HepG2 (cell line): Measurements from ENCODE around the gene WNT3A. TPM values are rescaled to one million over a fixed set of nuclear protein-coding genes. Genes with fewer than 3 reads are reported as not detected.
"Not testable (repeated sequence)": the region's sequence is repeated elsewhere in the genome, so short reads cannot be mapped to it uniquely, and the experiment has no call there.

Experiments used
- ATAC-seq: fragments of 200-7000 bp; cut with Tn5 transposase; 3 replicates; pipeline ENCODE4 v1.9.1; 2020; ENCODE audit warnings: mild to moderate bottlenecking, moderate library complexity
- BruUV-seq: library from RNA; stranded (reverse); fragments of 400-500 nt; replicated peaks from 2 replicates; lab custom pipeline; 2021; lab: Mats Ljungman, UMichigan
- CTCF ChIA-PET: fragments of 300-600 bp; formaldehyde crosslinking; extraction: SDS; loops from one replicate; lab custom pipeline; 2021; ENCODE audit warnings: low total read pairs, inconsistent platforms, low intra/inter-chr PET ratio; lab: Yijun Ruan, JAX
- POLR2A ChIA-PET: fragments of 350-600 bp; sonication (Branson Sonifier 250); formaldehyde crosslinking; loops from one replicate; lab custom pipeline; 2020; ENCODE audit warnings: antibody characterized with exemption, inconsistent platforms; lab: Yijun Ruan, JAX
- DNase-seq: peaks from one replicate; pipeline ENCODE4 v3.0.0-alpha.2; 2015; ENCODE audit warnings: low spot score
- FAIRE-seq: peaks from 3 replicates; lab custom pipeline; 2011; peaks lifted over from hg19 to GRCh38; lab: Jason Lieb, UNC
- H2AFZ ChIP-seq: one replicate; pipeline ENCODE4 v1.6.1; 2011; ENCODE audit warnings: low read length, inconsistent platforms
- H3K27ac ChIP-seq: fragments of 300-600 bp; 3 replicates; pipeline ENCODE4 v1.8.0; 2011; ENCODE audit warnings: mixed run types, mild to moderate bottlenecking, mixed read lengths, low read length, inconsistent platforms; ENCODE audit not compliant: insufficient read depth; ENCODE audit errors: extremely low read length
- H3K27me3 ChIP-seq, 2 experiments: fragments of 200-600 bp in 1 of 2; 2 replicates in 1 of 2; 3 replicates in 1 of 2; pipeline versions ENCODE4 v1.6.0 to v1.8.0; 2011; ENCODE audit warnings: low read length in 2 of 2, mild to moderate bottlenecking in 2 of 2, moderate library complexity in 2 of 2, inconsistent platforms in 1 of 2; ENCODE audit not compliant: insufficient read depth in 2 of 2, control insufficient read depth in 1 of 2
- H3K36me3 ChIP-seq, 2 experiments: fragments of 200-600 bp in 1 of 2; replicated peaks in 1 of 2; 2 replicates in 1 of 2; 3 replicates in 1 of 2; pipeline versions ENCODE4 v1.5.1 to v1.8.0; 2011; ENCODE audit warnings: low read length in 2 of 2, inconsistent platforms in 1 of 2; ENCODE audit not compliant: insufficient read depth in 2 of 2, control insufficient read depth in 1 of 2
- H3K4me1 ChIP-seq: 2 replicates; pipeline ENCODE4 v1.5.1; 2012; ENCODE audit warnings: low read length, inconsistent platforms; ENCODE audit not compliant: insufficient read depth
- H3K4me2 ChIP-seq: 2 replicates; pipeline ENCODE4 v1.6.0; 2011; ENCODE audit warnings: low read depth, low read length, inconsistent platforms
- H3K4me3 ChIP-seq, 3 experiments: fragments of 200-600 bp in 1 of 3; sonication (generic), shearing (Covaris generic) in 1 of 3; replicated peaks in 1 of 3; 2 replicates each; pipeline ENCODE4 v1.5.1; 2011 to 2016; ENCODE audit warnings: low read length in 3 of 3, inconsistent platforms in 2 of 3, low read depth in 2 of 3, mild to moderate bottlenecking in 2 of 3, control low read depth in 1 of 3, mixed read lengths in 1 of 3; ENCODE audit not compliant: insufficient read depth in 1 of 3
- H3K79me2 ChIP-seq: one replicate; pipeline ENCODE4 v1.6.1; 2011; ENCODE audit warnings: low read length, inconsistent platforms; ENCODE audit not compliant: insufficient read depth
- H3K9ac ChIP-seq: 2 replicates; pipeline ENCODE4 v1.6.0; 2011; ENCODE audit warnings: mild to moderate bottlenecking, low read depth, low read length, inconsistent platforms; ENCODE audit not compliant: insufficient read depth
- H3K9me3 ChIP-seq: 2 replicates; pipeline ENCODE4 v1.5.1; 2012; ENCODE audit warnings: mild to moderate bottlenecking, low read length
- H4K20me1 ChIP-seq: 2 replicates; pipeline ENCODE4 v1.6.0; 2011; ENCODE audit warnings: inconsistent platforms, mild to moderate bottlenecking, low read length, moderate library complexity; ENCODE audit not compliant: insufficient read depth
- CEBPB ChIP-seq: IDR thresholded peaks from 2 replicates; pipeline ENCODE4 v1.6.1; 2011; ENCODE audit warnings: low read depth, low read length, improper control_type of control experiment, borderline replicate concordance
- FOXA3 ChIP-seq: IDR thresholded peaks from 2 replicates; pipeline ENCODE4 v1.6.1; 2016; ENCODE audit warnings: missing genetic modification reagents, missing compliant biosample characterization
- GABPB1 ChIP-seq: IDR thresholded peaks from 2 replicates; pipeline ENCODE4 v1.6.1; 2016; ENCODE audit warnings: mild to moderate bottlenecking, missing genetic modification reagents, moderate library complexity, missing compliant biosample characterization
- MYC ChIP-seq: sonication (generic); formaldehyde crosslinking; IDR thresholded peaks from 2 replicates; pipeline ENCODE4 v1.9.0; 2021; ENCODE audit warnings: missing genetic modification reagents, borderline replicate concordance
- RARA ChIP-seq: IDR thresholded peaks from 2 replicates; pipeline ENCODE4 v1.6.1; 2016; ENCODE audit warnings: missing genetic modification reagents, missing compliant biosample characterization
- TFE3 ChIP-seq: IDR thresholded peaks from 2 replicates; pipeline ENCODE4 v1.6.1; 2016
- ZBTB33 ChIP-seq: sonication (generic); formaldehyde crosslinking; IDR thresholded peaks from 2 replicates; pipeline ENCODE4 v1.4.0; 2020; ENCODE audit warnings: missing genetic modification reagents
- WGBS: methylation state at CpG from one replicate; pipeline ENCODE4 v1.1.6; 2017; ENCODE audit warnings: low lambda C conversion rate; 5-methylcytosine and 5-hydroxymethylcytosine counted together
- in situ Hi-C: cut with HindIII; loops from 2 replicates; pipeline ENCODE4 v1.10.0; 2017; ENCODE audit warnings: low pct_unique_long_range_greater_than_20kb; ENCODE audit not compliant: extremely low pct_ligation_motif_present
- intact Hi-C: fragments of 100-400 bp; cut with micrococcal nuclease; formaldehyde crosslinking; loops from one replicate; pipeline ENCODE4 v1.10.0; 2022; ENCODE audit not compliant: unreplicated experiment
- polyA plus RNA-seq, 8 experiments: library from polyadenylated mRNA; depleted of rRNA in 3 of 8; stranded (reverse) in 7 of 8; unstranded in 1 of 8; fragments of >200 nt; fragmentation: Illumina TruSeq in 4 of 8; extraction: Trizol in 4 of 8; gene quantifications; 2 replicates each; pipeline versions ENCODE4 v1.2.1 to v1.2.3, GENCODE V29; 2011 to 2016; ENCODE audit warnings: low read depth in 4 of 8, missing spikeins in 1 of 8, mixed read lengths in 1 of 8; ENCODE audit not compliant: insufficient read depth in 1 of 8
- total RNA-seq, 5 experiments: library from RNA; depleted of rRNA; stranded (reverse); fragments of >200 nt; fragmentation: Illumina TruSeq; extraction: Trizol; gene quantifications; 2 replicates each; pipeline ENCODE4 v1.2.3, GENCODE V29; 2016; ENCODE audit warnings: low read depth in 1 of 5
- TF ChIP-seq, protein P1 (sequence below): IDR thresholded peaks from 2 replicates; pipeline ENCODE4 v1.6.1; 2016; ENCODE audit warnings: low read depth, borderline replicate concordance
- TF ChIP-seq, protein P2 (sequence below): sonication (generic); formaldehyde crosslinking; IDR thresholded peaks from 2 replicates; pipeline ENCODE4 v1.9.0; 2022; ENCODE audit warnings: missing genetic modification reagents, mild to moderate bottlenecking, borderline replicate concordance
- TF ChIP-seq, protein P3 (sequence below): IDR thresholded peaks from 2 replicates; pipeline ENCODE4 v1.6.1; 2016; ENCODE audit warnings: missing compliant biosample characterization, missing genetic modification reagents, borderline replicate concordance
- TF ChIP-seq, protein P4 (sequence below): IDR thresholded peaks from 2 replicates; pipeline ENCODE4 v1.4.0; 2020; ENCODE audit warnings: mild to moderate bottlenecking, missing genetic modification reagents

The WNT3A gene
- total and polyA plus RNA-seq, 2 of the 13 experiments (the other 11 are each of a cell fraction or from before 2014, with no cell fraction given) = not detected

DNA sequence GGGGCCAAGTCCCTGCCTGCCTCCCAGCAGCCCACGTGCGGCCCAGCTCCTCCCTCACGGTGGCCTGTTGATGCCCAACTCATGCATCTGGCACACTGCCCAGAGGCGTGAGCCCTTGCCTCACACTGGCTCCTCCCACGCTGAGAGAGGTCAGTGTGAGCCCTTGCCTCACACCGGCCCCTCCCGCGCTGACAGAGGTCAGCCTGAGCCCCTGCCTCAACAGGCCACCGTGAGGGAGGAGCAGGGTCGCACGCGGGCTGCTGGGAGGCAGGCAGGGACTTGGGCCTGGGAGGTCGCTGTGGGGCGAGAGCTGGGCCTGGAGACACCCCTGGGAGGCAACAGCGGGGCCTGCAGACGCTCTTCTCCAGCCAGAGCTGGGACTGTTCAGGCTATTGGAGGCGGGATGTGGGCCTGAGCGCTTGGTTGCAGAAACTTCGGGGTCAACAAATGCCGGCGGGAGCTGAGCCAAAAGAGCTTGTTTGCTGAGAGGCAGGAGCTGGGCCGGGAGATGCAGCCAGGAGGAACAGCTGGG lies 33.9 kb upstream of the WNT3A start:
- H3K27me3 ChIP-seq, H3K4me1 ChIP-seq, H2AFZ ChIP-seq, ATAC-seq, H3K4me3 ChIP-seq, H3K9me3 ChIP-seq, H4K20me1 ChIP-seq, H3K9ac ChIP-seq, FAIRE-seq, in situ Hi-C loops, H3K36me3 ChIP-seq, intact Hi-C loops, H3K79me2 ChIP-seq, CTCF ChIA-PET, BruUV-seq, H3K27ac ChIP-seq, POLR2A ChIA-PET: not testable (repeated sequence)
- DNase-seq = peak; percentile 68
- whole genome bisulfite sequencing = 13% methylated on average over 3 of the region's 22 CpGs
- H3K4me2 ChIP-seq = peak overlapping the region; percentile 0; the same call in 1 of the 2 replicates
- TF ChIP-seq FOXA3 (CRISPR knock-in tag) (0 out of 2 replicates have a peak, but pooled peaks have one; percentile 21), ZBTB33 (CRISPR knock-in tag) (0 out of 2 replicates have a peak, but pooled peaks have one; percentile 51), RARA (CRISPR knock-in tag) (0 out of 2 replicates have a peak, but pooled peaks have one; percentile 9), CEBPB (peak; percentile 17; the same call in 1 of the 2 replicates), GABPB1 (CRISPR knock-in tag) (peak; percentile 50; the same call in 1 of the 2 replicates), MYC (peak; percentile 51; the same call in 1 of the 2 replicates), TFE3 (CRISPR knock-in tag) (peak; percentile 52; the same call in 1 of the 2 replicates)
- TF ChIP-seq, protein P1, sequence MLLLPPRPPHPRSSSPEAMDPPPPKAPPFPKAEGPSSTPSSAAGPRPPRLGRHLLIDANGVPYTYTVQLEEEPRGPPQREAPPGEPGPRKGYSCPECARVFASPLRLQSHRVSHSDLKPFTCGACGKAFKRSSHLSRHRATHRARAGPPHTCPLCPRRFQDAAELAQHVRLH = peak; percentile 18; the same call in 1 of the 2 replicates
- TF ChIP-seq, protein P2, sequence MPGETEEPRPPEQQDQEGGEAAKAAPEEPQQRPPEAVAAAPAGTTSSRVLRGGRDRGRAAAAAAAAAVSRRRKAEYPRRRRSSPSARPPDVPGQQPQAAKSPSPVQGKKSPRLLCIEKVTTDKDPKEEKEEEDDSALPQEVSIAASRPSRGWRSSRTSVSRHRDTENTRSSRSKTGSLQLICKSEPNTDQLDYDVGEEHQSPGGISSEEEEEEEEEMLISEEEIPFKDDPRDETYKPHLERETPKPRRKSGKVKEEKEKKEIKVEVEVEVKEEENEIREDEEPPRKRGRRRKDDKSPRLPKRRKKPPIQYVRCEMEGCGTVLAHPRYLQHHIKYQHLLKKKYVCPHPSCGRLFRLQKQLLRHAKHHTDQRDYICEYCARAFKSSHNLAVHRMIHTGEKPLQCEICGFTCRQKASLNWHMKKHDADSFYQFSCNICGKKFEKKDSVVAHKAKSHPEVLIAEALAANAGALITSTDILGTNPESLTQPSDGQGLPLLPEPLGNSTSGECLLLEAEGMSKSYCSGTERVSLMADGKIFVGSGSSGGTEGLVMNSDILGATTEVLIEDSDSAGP (CRISPR knock-in tag) = 0 out of 2 replicates have a peak, but pooled peaks have one; percentile 35
- TF ChIP-seq, protein P3, sequence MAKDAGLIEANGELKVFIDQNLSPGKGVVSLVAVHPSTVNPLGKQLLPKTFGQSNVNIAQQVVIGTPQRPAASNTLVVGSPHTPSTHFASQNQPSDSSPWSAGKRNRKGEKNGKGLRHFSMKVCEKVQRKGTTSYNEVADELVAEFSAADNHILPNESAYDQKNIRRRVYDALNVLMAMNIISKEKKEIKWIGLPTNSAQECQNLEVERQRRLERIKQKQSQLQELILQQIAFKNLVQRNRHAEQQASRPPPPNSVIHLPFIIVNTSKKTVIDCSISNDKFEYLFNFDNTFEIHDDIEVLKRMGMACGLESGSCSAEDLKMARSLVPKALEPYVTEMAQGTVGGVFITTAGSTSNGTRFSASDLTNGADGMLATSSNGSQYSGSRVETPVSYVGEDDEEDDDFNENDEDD = peak; percentile 63; the same call in 1 of the 2 replicates
- TF ChIP-seq, protein P4, sequence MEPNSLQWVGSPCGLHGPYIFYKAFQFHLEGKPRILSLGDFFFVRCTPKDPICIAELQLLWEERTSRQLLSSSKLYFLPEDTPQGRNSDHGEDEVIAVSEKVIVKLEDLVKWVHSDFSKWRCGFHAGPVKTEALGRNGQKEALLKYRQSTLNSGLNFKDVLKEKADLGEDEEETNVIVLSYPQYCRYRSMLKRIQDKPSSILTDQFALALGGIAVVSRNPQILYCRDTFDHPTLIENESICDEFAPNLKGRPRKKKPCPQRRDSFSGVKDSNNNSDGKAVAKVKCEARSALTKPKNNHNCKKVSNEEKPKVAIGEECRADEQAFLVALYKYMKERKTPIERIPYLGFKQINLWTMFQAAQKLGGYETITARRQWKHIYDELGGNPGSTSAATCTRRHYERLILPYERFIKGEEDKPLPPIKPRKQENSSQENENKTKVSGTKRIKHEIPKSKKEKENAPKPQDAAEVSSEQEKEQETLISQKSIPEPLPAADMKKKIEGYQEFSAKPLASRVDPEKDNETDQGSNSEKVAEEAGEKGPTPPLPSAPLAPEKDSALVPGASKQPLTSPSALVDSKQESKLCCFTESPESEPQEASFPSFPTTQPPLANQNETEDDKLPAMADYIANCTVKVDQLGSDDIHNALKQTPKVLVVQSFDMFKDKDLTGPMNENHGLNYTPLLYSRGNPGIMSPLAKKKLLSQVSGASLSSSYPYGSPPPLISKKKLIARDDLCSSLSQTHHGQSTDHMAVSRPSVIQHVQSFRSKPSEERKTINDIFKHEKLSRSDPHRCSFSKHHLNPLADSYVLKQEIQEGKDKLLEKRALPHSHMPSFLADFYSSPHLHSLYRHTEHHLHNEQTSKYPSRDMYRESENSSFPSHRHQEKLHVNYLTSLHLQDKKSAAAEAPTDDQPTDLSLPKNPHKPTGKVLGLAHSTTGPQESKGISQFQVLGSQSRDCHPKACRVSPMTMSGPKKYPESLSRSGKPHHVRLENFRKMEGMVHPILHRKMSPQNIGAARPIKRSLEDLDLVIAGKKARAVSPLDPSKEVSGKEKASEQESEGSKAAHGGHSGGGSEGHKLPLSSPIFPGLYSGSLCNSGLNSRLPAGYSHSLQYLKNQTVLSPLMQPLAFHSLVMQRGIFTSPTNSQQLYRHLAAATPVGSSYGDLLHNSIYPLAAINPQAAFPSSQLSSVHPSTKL (CRISPR knock-in tag) = peak; percentile 21; the same call in 1 of the 2 replicates
